ENCODE results near the gene TNFRSF17.
"Not testable (repeated sequence)": the region's sequence is repeated elsewhere in the genome, so short reads cannot be mapped to it uniquely, and the experiment has no call there.

DNA sequence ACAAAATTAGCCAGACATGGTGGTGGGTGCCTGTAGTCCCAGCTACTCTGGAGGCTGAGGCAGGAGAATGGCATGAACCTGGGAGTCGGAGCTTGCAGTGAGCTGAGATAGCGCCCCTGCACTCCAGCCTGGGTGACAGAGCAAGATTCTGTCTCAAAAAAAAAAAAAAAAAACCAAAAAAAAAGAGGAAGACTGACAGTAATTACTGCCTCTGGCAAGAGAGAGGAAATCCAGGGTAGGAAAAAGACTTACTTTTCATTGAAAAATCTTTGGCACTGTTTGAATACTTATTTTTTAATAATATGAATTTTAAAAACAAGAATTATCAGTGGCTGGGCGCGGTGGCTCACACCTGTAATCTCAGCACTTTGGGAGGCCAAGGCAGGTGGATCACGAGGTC is 2.6 kb upstream of the TNFRSF17 start:
- TF ChIP-seq POLR2A (IDR thresholded peaks at IDR 0.05; ENCODE audit: low read depth, low read length); POLR2AphosphoS5 (IDR thresholded peaks at IDR 0.05; ENCODE audit: low read depth, low read length); TAF1 (IDR thresholded peaks at IDR 0.05; ENCODE audit: low read depth, low read length); SPI1 (IDR thresholded peaks at IDR 0.05; ENCODE audit: low read depth, low read length); PAX5 (IDR thresholded peaks at IDR 0.05; ENCODE audit: insufficient read depth, low read length, severe bottlenecking): not testable (repeated sequence)
